SK-MEL-5 (cell line): ENCODE data around the gene WDR43. TPM values are rescaled to one million over a fixed set of nuclear protein-coding genes. Genes with fewer than 3 reads are reported as not detected.

Experiments
- DNase-seq: peaks from one replicate; pipeline ENCODE4 v3.0.0-alpha.2; 2016; ENCODE audit warnings: low read depth, low spot score
- in situ Hi-C: cut with HindIII; loops from 2 replicates; pipeline ENCODE4 v1.10.0; 2016; ENCODE audit warnings: low sequenced_read_pairs, high pct_unique_total_duplicates, low pct_unique_long_range_greater_than_20kb
- polyA plus RNA-seq, 2 experiments: library from polyadenylated mRNA; depleted of rRNA; stranded (reverse); fragments of >200 nt; gene quantifications; 2 replicates each; pipeline ENCODE4 v1.2.3, GENCODE V29; 2015
- total RNA-seq: library from RNA; depleted of rRNA; stranded (reverse); fragments of >200 nt; shearing (Covaris generic); gene quantifications from 2 replicates; pipeline ENCODE4 v1.2.3, GENCODE V29; 2014; rRNA removed

Gene WDR43, protein sequence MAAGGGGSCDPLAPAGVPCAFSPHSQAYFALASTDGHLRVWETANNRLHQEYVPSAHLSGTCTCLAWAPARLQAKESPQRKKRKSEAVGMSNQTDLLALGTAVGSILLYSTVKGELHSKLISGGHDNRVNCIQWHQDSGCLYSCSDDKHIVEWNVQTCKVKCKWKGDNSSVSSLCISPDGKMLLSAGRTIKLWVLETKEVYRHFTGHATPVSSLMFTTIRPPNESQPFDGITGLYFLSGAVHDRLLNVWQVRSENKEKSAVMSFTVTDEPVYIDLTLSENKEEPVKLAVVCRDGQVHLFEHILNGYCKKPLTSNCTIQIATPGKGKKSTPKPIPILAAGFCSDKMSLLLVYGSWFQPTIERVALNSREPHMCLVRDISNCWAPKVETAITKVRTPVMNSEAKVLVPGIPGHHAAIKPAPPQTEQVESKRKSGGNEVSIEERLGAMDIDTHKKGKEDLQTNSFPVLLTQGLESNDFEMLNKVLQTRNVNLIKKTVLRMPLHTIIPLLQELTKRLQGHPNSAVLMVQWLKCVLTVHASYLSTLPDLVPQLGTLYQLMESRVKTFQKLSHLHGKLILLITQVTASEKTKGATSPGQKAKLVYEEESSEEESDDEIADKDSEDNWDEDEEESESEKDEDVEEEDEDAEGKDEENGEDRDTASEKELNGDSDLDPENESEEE
- 211 and 233 TPM in 2 replicates for total RNA-seq
- 62.8 and 99.5 TPM in 2 replicates for polyA plus RNA-seq (2015; cell fraction: cytosol; rRNA removed)
- polyA plus RNA-seq (2015; cell fraction: nucleus; rRNA removed), result 86.5 and 115 TPM in 2 replicates

DNA sequence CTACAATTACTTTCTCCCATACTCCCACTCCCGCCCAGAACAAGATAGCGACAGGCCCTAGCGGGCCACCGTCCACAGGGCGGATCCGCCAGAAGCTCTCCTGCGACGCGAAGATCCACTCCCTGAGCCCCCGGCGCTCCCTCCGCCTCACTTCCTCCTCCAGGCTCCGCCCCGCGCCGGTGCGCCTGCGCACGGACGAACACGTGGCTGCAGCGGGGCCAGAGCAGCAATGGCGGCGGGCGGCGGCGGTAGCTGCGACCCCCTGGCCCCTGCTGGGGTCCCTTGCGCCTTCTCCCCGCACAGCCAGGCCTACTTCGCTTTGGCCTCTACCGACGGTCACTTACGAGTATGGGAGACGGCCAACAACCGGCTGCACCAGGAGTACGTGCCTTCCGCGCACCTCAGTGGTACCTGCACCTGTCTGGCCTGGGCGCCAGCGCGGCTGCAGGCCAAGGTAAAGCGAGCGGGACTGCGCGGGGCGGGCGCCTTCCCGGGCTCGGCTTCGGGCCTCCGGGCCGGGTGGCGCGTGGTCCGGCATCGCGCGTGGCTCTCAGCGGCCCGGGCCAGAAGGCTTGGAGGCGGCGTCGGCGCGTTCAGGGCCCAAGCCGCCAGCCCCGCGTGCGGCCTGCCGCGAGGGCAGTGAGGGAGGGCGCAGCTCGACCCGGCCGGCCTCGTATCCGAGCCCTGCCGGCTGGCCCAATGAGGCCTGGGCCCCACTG is at the start of gene WDR43:
Gene WDR43 (plus strand): TSS at position 198 of the 719 bp plus-strand sequence. CDS start 32 bp downstream, at position 230.
- in situ Hi-C loops, result no loop called here

DNA sequence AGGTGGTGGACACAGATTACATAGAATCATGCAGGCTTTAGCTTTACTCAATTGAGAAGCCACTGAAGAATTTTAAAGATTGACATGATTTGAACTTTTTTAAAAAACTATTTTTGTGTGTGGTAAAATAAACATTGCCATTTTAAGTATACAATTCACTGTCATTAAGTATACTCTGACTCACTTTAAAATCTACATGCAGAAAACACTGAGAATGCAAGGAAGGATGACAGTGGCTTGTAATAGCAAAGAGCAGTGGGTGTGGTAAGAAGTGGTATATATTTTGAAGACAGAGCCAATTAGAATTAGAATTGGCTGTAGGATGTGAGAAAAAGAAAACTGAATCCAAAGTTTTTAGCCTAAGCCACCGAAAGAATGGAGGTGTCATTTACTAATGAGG is 39.3 kb upstream of the WDR43 start:
- no peak for DNase-seq
- in situ Hi-C loops, result no loop called here

More for the DNA sequence above, at the start of gene WDR43:
- DNase-seq, result peak; percentile 100

DNA sequence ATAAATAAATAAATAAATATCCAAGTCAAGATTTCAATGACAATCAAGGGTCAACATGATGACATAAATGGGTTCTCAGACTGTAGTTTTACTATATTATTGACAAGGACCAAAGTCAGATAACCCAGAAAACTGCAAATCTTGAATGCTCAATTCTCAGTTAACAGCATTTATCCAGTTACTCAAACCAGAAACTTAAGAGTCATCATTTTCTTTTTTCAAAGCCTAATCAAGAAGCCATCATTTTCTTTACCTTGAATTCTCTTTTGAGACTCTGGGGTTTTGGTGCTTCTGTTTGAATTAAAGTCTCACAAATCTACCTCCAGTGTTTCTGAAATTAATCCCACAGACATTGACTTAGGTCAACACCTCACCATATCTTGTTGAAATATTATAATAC is 38.5 kb upstream of the WDR43 start:
- no peak for DNase-seq
- in situ Hi-C loops, result no loop called here

DNA sequence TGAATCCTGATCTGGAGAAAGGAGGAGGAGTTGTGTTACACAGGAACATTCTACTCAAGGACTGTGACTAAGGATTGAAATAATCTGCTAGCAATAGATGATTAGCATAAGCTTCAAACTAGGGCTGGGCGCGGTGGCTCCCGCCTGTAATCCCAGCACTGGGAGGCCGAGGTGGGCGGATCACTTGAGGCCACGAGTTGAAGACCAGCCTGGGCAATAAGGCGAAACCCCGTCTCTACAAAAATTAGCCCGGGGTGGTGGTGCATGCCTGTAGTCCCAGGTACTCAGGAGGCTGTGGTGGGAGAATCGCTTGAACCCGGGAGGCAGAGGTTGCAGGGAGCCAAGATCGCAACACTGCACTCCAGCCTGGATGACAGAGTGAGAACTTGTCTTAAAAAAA is 25.9 kb upstream of the WDR43 start:
- DNase-seq, result no peak
- in situ Hi-C loops, result no loop called here

DNA sequence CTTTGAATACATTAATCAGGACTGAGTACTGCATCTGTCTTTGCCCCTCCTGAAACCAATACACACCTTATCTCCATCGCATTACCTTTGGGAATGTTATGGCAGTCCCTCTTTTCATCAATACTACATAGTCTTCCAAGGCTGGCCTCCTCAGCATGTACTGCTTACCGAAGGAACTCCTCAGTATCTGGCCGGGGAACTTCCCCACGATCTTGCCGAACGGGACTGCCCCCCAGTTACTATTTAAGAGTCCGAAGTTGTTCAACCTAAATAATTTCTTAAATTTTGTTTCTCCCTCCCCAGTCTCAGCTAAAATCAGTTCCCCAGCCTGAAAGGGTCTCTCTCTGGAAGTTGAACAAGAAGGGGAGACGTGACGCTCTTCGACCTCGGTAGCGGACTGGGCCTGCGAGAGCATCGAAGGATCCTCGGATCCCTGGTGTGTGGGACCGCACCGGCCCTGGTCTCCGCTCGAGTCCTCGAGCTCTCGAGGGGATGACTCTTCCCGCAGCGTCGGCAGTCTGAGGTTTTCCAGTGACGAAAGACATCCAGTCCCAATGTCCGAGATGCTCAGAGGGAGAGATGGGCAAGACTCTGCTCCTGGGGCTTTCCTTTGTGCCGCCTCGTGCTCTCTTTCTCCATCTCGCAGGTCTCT is 24.8 kb upstream of the WDR43 start:
- DNase-seq, result no peak

DNA sequence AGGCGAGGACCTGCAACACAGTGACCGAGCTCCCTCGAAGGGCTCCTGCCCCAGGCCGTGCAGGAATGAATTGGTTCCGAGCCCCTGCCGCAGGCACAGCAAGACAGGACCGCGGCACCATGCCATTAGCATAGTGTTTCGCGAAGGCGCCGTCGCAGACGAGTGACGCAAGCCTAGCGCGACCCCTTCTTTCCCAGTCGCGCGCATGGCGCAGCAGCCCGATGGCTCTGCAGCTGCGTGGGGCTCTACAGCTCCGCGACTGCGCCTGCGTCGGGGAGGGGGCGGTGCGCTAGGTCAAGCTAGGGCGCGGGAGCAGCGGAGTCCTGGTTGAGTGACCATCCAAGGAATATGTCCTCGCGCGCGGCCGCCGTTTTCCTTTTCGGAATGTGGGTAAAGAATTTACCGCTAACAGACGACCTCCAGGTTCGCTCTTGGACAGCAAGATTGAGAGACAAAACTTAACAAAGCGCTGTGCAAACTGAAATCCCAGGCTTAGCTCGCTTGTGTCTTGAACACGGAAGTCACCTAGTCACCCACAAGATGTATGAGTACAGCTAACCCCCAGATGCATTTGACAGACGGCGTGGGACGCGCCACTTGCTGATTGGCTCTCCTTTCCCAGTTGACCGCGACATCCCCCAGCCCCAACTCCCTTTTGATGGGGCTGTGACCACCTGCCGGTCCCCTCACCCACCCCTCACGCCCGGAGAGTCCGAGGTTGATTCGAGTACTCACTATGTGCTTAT is 24.1 kb upstream of the WDR43 start, which contains the start of gene TRMT61B:
Gene TRMT61B (minus strand): TSS at position 164 of the 746 bp plus-strand sequence. CDS start 32 bp downstream, at position 132.
- in situ Hi-C loops, result no loop called here
- peak; percentile 96 for DNase-seq

More for the DNA sequence above, 24.8 kb upstream of the WDR43 start:
- in situ Hi-C loops, result no loop called here

DNA sequence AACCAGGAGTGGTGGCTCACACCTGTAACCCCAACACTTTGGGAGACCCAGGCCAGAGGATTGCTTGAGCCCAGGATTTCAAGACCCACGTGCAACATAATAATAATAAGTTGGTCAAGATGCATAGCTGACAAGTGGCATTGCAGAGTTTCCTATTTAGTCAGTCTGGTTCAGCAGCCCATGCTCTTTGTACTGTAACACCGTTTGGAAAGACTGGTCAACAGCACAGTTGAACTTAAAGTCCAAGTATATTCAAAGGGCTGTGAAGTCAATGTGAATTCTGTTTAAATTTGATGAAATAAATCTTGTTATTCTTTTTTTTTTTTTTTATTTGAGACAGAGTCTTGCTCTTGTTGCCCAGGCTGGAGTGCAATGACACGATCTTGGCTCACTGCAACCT is 22.8 kb upstream of the WDR43 start:
- no peak for DNase-seq
- in situ Hi-C loops, result no loop called here

DNA sequence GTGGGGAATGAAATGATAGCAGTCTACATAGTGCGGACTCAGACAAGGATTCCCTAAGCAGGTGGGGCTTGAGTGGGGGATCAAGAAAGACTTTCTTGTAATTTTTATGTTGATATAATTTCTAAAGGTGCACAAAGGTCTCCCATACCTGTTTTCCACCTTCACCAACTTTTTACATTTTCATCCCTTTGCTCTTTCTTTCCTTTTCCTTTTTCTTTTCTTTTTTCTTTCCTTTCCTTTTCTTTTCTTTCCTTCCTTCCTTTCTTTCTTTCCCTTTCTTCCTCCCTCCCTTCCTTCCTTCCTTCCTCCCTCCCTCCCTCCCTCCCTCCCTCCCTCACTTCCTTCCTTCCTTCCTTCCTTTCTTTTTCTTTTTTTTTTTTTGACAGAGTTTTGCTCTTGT is 14.3 kb upstream of the WDR43 start:
- in situ Hi-C loops, result no loop called here
- no peak for DNase-seq

DNA sequence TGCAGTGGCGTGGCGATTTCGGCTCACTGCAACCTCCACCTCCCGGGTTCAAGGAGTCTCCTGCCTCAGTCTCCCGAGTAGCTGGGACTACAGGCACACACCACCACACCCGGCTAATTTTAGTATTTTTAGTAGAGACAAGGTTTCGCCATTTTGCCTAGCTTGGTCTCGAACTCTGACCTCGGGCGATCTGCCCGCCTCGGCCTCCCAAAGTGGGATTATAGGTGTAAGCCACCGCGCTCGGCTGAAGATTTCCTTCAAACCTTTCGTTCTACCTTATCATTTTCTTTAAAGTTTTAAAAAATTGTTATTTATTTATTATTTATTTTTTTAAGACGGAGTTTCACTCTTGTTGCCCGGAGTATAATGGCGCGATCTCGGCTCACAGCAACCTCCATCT is 979 bp upstream of the WDR43 start:
- in situ Hi-C loops, result no loop called here
- DNase-seq, result no peak

DNA sequence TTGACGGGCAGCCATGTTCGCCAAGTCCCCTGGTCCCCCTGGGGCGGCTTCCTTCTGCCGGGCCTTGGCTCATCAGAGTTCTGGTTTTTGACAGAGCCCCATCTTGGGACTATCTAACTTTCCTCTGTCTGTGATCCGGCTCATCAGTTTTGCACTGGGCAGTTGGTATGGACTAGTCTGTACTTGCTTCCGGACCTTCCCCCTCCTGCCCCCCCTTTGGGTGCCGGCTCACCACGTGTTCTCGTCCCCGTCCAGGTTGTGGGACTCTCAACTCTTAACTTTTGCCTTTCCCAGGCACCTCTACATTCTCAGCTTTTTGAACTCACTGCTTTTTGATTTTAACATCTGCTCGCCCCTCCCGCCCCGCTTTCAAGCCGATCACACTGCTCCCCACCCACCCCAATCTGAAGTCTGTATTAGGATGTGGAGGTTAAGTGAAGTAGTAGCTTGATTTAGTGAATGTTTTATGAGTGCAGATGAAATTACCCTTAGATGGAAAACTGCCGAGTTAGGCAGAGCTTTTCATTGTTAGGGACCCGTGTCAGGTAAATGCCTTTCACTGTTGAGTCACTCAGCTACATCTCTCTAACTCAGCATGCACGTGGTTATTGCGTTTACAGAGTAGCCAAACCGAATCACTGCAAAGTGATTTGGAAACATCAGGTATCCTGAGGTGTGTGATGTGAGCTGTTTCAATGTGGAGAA is 874 bp downstream of the WDR43 start:
- in situ Hi-C loops, result no loop called here
- peak; percentile 52 for DNase-seq

DNA sequence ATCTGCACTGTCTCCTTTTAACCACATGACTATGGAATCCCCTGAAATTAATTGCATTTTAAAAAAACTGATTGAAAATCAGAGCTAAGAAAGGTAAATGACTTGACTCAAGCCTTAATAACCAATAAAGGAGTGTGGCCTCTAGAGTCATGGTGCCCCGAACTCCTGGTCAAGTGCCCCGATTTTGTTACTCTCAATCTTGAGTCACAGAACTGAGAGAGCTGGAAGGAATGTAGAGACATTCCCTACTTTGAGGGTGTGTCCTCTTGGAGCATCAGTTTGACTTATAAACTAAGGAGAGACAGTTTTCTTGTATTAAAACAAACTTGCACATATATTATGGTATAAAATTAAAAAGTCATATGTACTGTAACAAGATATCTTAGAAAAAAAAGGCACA is 2.4 kb downstream of the WDR43 start:
- no peak for DNase-seq
- in situ Hi-C loops, result no loop called here

DNA sequence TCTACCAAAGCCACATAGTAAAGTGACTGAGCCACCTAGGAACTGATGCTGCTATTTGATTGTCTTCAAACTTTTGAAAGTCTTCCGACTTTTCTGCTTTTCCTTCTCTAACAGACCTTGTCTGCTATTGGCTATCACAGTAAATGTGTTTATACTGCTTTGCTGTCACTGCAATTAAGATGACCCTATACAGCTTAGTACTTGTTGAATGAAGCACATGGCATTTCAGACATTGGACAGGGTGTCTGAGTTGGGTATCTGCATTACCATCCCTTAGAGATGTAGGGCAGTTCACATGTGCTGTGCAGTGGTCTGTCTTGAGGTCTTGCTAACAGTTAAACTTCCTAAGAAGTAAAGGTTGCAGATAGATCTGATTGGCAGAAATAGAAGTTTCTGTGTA is 3.6 kb downstream of the WDR43 start:
- in situ Hi-C loops, result no loop called here
- no peak for DNase-seq

DNA sequence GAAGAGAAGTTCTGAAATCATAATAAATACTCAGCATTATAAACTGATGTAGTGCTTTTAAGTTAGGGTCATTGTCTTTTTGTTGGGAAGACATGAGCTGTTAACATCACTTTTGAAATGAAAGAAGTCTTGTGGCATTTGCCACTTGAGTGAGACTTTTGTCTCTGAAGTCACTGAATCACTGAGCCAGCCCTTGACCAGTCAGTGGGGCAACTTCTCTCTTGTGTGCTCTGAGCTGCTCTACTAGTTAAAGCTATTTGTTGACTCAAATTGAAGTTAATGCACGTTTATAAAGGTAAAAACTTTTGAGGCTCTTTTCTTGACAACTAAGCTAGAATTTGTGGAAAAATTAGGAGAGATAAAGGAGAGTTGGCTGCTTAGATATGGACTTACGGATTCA is 6.7 kb downstream of the WDR43 start:
- in situ Hi-C loops, result no loop called here
- DNase-seq, result no peak

DNA sequence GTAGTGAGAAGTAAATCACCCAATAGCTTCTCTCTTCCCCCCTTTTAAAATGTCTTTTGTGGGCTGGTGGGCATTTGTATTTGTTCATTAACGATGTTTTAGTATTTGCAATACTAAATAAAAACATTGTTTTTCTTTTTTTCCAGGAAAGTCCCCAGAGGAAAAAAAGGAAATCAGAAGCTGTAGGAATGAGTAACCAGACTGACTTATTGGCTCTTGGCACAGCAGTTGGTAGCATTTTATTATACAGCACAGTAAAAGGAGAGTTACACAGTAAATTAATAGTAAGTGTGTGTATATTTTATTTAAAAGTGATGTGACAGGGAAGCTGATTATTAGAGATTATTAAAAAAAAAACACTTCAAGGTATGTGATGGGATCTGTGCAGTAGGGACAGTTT is 7.4 kb downstream of the WDR43 start:
- in situ Hi-C loops, result no loop called here
- DNase-seq, result no peak

DNA sequence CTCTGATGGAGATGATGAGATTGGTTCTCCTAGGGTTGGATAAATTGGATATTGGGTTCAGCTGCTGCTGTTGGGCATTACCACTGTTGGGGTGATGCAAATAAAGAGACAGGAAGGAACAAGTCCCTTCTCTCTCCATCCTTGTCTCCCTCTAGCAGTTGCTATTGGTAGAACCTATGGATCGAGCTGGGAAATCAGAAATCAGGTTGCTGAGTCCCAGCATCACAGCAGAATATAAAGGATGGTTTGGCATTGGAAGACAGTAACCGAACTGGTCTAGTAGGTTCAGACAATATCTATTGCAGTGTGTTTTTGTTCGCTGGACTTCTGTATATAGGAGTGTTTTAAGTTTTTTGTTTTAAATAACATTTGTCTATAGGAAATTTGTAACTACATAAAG is 8.1 kb downstream of the WDR43 start:
- DNase-seq, result no peak
- in situ Hi-C loops, result no loop called here

DNA sequence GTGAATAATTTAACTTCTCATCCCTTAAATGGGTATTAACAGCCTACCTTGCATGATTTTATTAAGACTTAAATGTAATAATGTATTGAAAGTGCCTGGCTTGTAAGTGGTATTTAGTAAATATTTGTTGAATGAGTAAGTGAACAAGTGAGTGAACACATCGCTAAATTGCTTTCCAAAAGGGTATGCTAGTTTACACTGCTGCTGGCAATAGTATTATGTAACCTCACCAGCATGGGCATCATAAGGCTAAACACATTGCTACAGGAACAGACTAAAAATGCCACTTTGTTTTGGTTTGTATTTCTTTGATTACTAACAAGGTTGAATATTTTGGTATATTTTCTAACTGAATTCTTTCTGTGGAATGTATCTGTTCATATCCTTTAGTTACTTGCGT is 9.8 kb downstream of the WDR43 start:
- DNase-seq, result peak; percentile 66
- in situ Hi-C loops, result no loop called here
